OCI-LY1 (cell line): ENCODE data around the gene DRGX.

Experiments
- EZH2 ChIP-seq: fragments of 200-600 bp; sonication (generic), shearing (Covaris generic); IDR thresholded peaks from 2 replicates; pipeline ENCODE4 v1.8.0; 2017; ENCODE audit warnings: borderline replicate concordance, mixed run types, mild to moderate bottlenecking, antibody characterized with exemption, low read length, moderate library complexity, mixed read lengths
- TF ChIP-seq, protein P1 (sequence below): fragments of 200-600 bp; sonication (generic), shearing (Covaris generic); IDR thresholded peaks from 2 replicates; pipeline ENCODE4 v1.5.1; 2017; ENCODE audit warnings: mild to moderate bottlenecking, antibody characterized with exemption, low read length, moderate library complexity, mixed read lengths

GRCh38 chr10:49384268-49384953, 11.5 kb downstream of the DRGX start:
- TF ChIP-seq, protein P1, sequence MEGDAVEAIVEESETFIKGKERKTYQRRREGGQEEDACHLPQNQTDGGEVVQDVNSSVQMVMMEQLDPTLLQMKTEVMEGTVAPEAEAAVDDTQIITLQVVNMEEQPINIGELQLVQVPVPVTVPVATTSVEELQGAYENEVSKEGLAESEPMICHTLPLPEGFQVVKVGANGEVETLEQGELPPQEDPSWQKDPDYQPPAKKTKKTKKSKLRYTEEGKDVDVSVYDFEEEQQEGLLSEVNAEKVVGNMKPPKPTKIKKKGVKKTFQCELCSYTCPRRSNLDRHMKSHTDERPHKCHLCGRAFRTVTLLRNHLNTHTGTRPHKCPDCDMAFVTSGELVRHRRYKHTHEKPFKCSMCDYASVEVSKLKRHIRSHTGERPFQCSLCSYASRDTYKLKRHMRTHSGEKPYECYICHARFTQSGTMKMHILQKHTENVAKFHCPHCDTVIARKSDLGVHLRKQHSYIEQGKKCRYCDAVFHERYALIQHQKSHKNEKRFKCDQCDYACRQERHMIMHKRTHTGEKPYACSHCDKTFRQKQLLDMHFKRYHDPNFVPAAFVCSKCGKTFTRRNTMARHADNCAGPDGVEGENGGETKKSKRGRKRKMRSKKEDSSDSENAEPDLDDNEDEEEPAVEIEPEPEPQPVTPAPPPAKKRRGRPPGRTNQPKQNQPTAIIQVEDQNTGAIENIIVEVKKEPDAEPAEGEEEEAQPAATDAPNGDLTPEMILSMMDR: no peak
- TF ChIP-seq EZH2: no peak
